ENCODE data around the gene ADARB1. TPM values are rescaled to one million over a fixed set of nuclear protein-coding genes. Genes with fewer than 3 reads are reported as not detected.

ADARB1 gene
- total and polyA plus RNA-seq, 2 experiments from 2014 or later: 4.8 to 14.8 TPM

DNA sequence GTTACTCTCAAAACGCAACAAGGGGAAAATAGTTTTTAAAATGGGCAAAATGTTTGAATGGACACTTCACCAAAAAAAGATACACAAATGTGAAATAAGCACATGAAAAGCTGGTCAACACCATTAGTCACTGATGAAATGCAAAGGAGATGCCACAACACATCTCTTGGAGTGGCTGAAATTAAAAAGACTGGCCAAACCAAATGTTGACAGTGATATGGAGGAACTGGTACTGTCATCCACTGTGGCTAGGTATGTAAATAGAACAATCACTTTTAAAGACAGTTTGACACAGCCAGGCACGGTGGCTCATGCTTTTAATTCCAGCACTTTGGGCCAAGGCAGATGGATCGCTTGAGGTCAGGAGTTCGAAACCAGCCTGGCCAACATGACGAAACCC, 122.2 kb downstream of the ADARB1 start:
- Histone ChIP-seq H3K4me2 (no peak overlapping the region), H3K9me2 (ENCODE audit: insufficient read depth) (no peaks in the 10 kb centered on the region), H3K79me2 (replicated peaks; ENCODE audit: insufficient read depth) (no peaks in the 10 kb centered on the region), H3K27ac (ENCODE audit: low read depth) (no peak overlapping the region), H3K4me3 (no peak overlapping the region), H3K4me1 (ENCODE audit: insufficient read depth) (no peaks in the 10 kb centered on the region), H4K20me1 (replicated peaks; ENCODE audit: insufficient read depth) (no peaks in the 10 kb centered on the region; the same call in 1 of the 2 replicates), H2AFZ (no peak overlapping the region), H3K36me3 (ENCODE audit: insufficient read depth) (no peaks in the 10 kb centered on the region), H3K27me3 (ENCODE audit: insufficient read depth) (no peaks in the 10 kb centered on the region), H3F3A (replicated peaks; ENCODE audit: low read depth) (no peaks in the 10 kb centered on the region)
- H3K27ac Mint-ChIP-seq: no peak overlapping the region
- no peaks in the 10 kb centered on the region for H3K36me3 Mint-ChIP-seq (ENCODE audit: low read depth)
- peaks cover 4% of the 10 kb centered on the region for H3K27me3 Mint-ChIP-seq (ENCODE audit: insufficient read depth, low read depth, poor library complexity)
- H3K9me3 Mint-ChIP-seq: no peaks in the 10 kb centered on the region
- no peak overlapping the region for H3K4me3 Mint-ChIP-seq
- TF ChIP-seq POLR2AphosphoS5 (IDR thresholded peaks at IDR 0.05; ENCODE audit: low read depth) (no peak), EZH2 (IDR thresholded peaks at IDR 0.05; ENCODE audit: low read depth, unreplicated experiment) (no peak), EZH2phosphoT487 (IDR thresholded peaks at IDR 0.05; ENCODE audit: unreplicated experiment) (no peak)
- TF ChIP-seq, protein P1, sequence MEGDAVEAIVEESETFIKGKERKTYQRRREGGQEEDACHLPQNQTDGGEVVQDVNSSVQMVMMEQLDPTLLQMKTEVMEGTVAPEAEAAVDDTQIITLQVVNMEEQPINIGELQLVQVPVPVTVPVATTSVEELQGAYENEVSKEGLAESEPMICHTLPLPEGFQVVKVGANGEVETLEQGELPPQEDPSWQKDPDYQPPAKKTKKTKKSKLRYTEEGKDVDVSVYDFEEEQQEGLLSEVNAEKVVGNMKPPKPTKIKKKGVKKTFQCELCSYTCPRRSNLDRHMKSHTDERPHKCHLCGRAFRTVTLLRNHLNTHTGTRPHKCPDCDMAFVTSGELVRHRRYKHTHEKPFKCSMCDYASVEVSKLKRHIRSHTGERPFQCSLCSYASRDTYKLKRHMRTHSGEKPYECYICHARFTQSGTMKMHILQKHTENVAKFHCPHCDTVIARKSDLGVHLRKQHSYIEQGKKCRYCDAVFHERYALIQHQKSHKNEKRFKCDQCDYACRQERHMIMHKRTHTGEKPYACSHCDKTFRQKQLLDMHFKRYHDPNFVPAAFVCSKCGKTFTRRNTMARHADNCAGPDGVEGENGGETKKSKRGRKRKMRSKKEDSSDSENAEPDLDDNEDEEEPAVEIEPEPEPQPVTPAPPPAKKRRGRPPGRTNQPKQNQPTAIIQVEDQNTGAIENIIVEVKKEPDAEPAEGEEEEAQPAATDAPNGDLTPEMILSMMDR (conservative IDR thresholded peaks at IDR 0.05; ENCODE audit: low read depth in 2 of 2): no peak
- TF ChIP-seq, protein P2, sequence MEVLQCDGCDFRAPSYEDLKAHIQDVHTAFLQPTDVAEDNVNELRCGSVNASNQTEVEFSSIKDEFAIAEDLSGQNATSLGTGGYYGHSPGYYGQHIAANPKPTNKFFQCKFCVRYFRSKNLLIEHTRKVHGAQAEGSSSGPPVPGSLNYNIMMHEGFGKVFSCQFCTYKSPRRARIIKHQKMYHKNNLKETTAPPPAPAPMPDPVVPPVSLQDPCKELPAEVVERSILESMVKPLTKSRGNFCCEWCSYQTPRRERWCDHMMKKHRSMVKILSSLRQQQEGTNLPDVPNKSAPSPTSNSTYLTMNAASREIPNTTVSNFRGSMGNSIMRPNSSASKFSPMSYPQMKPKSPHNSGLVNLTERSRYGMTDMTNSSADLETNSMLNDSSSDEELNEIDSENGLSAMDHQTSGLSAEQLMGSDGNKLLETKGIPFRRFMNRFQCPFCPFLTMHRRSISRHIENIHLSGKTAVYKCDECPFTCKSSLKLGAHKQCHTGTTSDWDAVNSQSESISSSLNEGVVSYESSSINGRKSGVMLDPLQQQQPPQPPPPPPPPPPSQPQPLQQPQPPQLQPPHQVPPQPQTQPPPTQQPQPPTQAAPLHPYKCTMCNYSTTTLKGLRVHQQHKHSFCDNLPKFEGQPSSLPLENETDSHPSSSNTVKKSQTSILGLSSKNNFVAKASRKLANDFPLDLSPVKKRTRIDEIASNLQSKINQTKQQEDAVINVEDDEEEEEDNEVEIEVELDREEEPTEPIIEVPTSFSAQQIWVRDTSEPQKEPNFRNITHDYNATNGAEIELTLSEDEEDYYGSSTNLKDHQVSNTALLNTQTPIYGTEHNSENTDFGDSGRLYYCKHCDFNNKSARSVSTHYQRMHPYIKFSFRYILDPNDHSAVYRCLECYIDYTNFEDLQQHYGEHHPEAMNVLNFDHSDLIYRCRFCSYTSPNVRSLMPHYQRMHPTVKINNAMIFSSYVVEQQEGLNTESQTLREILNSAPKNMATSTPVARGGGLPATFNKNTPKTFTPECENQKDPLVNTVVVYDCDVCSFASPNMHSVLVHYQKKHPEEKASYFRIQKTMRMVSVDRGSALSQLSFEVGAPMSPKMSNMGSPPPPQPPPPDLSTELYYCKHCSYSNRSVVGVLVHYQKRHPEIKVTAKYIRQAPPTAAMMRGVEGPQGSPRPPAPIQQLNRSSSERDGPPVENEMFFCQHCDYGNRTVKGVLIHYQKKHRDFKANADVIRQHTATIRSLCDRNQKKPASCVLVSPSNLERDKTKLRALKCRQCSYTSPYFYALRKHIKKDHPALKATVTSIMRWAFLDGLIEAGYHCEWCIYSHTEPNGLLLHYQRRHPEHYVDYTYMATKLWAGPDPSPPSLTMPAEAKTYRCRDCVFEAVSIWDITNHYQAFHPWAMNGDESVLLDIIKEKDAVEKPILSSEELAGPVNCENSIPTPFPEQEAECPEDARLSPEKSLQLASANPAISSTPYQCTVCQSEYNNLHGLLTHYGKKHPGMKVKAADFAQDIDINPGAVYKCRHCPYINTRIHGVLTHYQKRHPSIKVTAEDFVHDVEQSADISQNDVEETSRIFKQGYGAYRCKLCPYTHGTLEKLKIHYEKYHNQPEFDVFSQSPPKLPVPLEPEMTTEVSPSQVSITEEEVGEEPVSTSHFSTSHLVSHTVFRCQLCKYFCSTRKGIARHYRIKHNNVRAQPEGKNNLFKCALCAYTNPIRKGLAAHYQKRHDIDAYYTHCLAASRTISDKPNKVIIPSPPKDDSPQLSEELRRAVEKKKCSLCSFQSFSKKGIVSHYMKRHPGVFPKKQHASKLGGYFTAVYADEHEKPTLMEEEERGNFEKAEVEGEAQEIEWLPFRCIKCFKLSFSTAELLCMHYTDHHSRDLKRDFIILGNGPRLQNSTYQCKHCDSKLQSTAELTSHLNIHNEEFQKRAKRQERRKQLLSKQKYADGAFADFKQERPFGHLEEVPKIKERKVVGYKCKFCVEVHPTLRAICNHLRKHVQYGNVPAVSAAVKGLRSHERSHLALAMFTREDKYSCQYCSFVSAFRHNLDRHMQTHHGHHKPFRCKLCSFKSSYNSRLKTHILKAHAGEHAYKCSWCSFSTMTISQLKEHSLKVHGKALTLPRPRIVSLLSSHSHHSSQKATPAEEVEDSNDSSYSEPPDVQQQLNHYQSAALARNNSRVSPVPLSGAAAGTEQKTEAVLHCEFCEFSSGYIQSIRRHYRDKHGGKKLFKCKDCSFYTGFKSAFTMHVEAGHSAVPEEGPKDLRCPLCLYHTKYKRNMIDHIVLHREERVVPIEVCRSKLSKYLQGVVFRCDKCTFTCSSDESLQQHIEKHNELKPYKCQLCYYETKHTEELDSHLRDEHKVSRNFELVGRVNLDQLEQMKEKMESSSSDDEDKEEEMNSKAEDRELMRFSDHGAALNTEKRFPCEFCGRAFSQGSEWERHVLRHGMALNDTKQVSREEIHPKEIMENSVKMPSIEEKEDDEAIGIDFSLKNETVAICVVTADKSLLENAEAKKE (CRISPR knock-in tag; IDR thresholded peaks at IDR 0.05): no peak
- TF ChIP-seq, protein P3, sequence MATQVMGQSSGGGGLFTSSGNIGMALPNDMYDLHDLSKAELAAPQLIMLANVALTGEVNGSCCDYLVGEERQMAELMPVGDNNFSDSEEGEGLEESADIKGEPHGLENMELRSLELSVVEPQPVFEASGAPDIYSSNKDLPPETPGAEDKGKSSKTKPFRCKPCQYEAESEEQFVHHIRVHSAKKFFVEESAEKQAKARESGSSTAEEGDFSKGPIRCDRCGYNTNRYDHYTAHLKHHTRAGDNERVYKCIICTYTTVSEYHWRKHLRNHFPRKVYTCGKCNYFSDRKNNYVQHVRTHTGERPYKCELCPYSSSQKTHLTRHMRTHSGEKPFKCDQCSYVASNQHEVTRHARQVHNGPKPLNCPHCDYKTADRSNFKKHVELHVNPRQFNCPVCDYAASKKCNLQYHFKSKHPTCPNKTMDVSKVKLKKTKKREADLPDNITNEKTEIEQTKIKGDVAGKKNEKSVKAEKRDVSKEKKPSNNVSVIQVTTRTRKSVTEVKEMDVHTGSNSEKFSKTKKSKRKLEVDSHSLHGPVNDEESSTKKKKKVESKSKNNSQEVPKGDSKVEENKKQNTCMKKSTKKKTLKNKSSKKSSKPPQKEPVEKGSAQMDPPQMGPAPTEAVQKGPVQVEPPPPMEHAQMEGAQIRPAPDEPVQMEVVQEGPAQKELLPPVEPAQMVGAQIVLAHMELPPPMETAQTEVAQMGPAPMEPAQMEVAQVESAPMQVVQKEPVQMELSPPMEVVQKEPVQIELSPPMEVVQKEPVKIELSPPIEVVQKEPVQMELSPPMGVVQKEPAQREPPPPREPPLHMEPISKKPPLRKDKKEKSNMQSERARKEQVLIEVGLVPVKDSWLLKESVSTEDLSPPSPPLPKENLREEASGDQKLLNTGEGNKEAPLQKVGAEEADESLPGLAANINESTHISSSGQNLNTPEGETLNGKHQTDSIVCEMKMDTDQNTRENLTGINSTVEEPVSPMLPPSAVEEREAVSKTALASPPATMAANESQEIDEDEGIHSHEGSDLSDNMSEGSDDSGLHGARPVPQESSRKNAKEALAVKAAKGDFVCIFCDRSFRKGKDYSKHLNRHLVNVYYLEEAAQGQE (IDR thresholded peaks at IDR 0.05; ENCODE audit: unreplicated experiment): no peak
- no peaks in the 10 kb centered on the region for H3K4me1 Mint-ChIP-seq
- no peak for DNase-seq (ENCODE audit: low spot score)
- ATAC-seq: no peak
